HG03045 (cell line): ENCODE measurements around the gene PODNL1.

ENCODE experiments used
- ATAC-seq: cut with Tn5 transposase; IDR thresholded peaks from one replicate; pipeline ENCODE4 v1.9.1; 2021; ENCODE audit warnings: mild to moderate bottlenecking, moderate library complexity; ENCODE audit not compliant: unreplicated experiment

Gene PODNL1

GRCh38 chr19:13938301-13939064 lies at the start of gene PODNL1:
PODNL1 (minus strand) TSS chr19:13938417; CDS start chr19:13938181, 236 bp downstream.
- ATAC-seq: no peak

- ATAC-seq: no peak
Measured at GRCh38 chr19:13987101-13987890, 49.1 kb upstream of the PODNL1 start.

GRCh38 chr19:13986348-13986904 lies 48.2 kb upstream of the PODNL1 start:
- ATAC-seq: peak; percentile 62

GRCh38 chr19:13985771-13986347 lies 47.6 kb upstream of the PODNL1 start:
- ATAC-seq: peak; percentile 21

- no peak for ATAC-seq
Measured at GRCh38 chr19:13984875-13985741, 46.9 kb upstream of the PODNL1 start.

- ATAC-seq: no peak
Measured at GRCh38 chr19:13984186-13984585, 46.0 kb upstream of the PODNL1 start.

GRCh38 chr19:13983213-13983889 lies 45.1 kb upstream of the PODNL1 start:
- ATAC-seq: no peak

GRCh38 chr19:13982773-13983172 lies 44.6 kb upstream of the PODNL1 start:
- no peak for ATAC-seq

- no peak for ATAC-seq
Measured at GRCh38 chr19:13981988-13982501, 43.8 kb upstream of the PODNL1 start.

- ATAC-seq: no peak
Measured at GRCh38 chr19:13981467-13981866, 43.2 kb upstream of the PODNL1 start.

- no peak for ATAC-seq
Measured at GRCh38 chr19:13981021-13981420, 42.8 kb upstream of the PODNL1 start.

GRCh38 chr19:13980340-13980739 lies 42.1 kb upstream of the PODNL1 start:
- no peak for ATAC-seq

GRCh38 chr19:13979686-13980085 lies 41.5 kb upstream of the PODNL1 start:
- no peak for ATAC-seq

GRCh38 chr19:13979244-13979615 lies 41.0 kb upstream of the PODNL1 start:
- ATAC-seq: no peak

- ATAC-seq: no peak
Measured at GRCh38 chr19:13978351-13979243, 40.4 kb upstream of the PODNL1 start.

GRCh38 chr19:13977803-13978202 lies 39.6 kb upstream of the PODNL1 start:
- no peak for ATAC-seq

- no peak for ATAC-seq
Measured at GRCh38 chr19:13976446-13976845, 38.2 kb upstream of the PODNL1 start.

- ATAC-seq: no peak
Measured at GRCh38 chr19:13975870-13976269, 37.7 kb upstream of the PODNL1 start.

- no peak for ATAC-seq
Measured at GRCh38 chr19:13974073-13974472, 35.9 kb upstream of the PODNL1 start.
